ENCODE results near the gene HECTD4.

HECTD4 gene

GRCh38 chr12:112148031-112148513 lies 234.2 kb downstream of the HECTD4 start:
- Histone ChIP-seq H3K4me3 (ENCODE audit: low read depth in 1 of 2, low read length in 2 of 2) (no peak overlapping the region), H3K27ac (ENCODE audit: low read length) (no peak overlapping the region), H3K36me3 (ENCODE audit: control insufficient read depth in 1 of 2, insufficient read depth in 2 of 2, low read length in 2 of 2) (peaks cover 58 to 81% of the 10 kb centered on the region in 2 donors), H3K27me3 (ENCODE audit: low read depth, low read length) (no peaks in the 10 kb centered on the region), H3K9me3 (ENCODE audit: control insufficient read depth in 1 of 2, low read length in 2 of 2) (no peaks in the 10 kb centered on the region), H3K4me1 (ENCODE audit: control insufficient read depth in 1 of 2, insufficient read depth in 2 of 2, low read length in 2 of 2) (no peaks in the 10 kb centered on the region)

- Histone ChIP-seq H3K36me3 (ENCODE audit: control insufficient read depth in 1 of 2, insufficient read depth in 2 of 2, low read length in 2 of 2) (peaks cover 57 to 78% of the 10 kb centered on the region in 2 donors), H3K9me3 (ENCODE audit: control insufficient read depth in 1 of 2, low read length in 2 of 2) (no peaks in the 10 kb centered on the region), H3K27me3 (ENCODE audit: low read depth, low read length) (no peaks in the 10 kb centered on the region), H3K4me1 (ENCODE audit: control insufficient read depth in 1 of 2, insufficient read depth in 2 of 2, low read length in 2 of 2) (no peaks in the 10 kb centered on the region), H3K27ac (ENCODE audit: low read length) (no peak overlapping the region), H3K4me3 (ENCODE audit: low read depth in 1 of 2, low read length in 2 of 2) (no peak overlapping the region)
These were observed 236.1 kb downstream of the HECTD4 start for GRCh38 chr12:112146123-112146522.

- Histone ChIP-seq H3K36me3 (ENCODE audit: control insufficient read depth in 1 of 2, insufficient read depth in 2 of 2, low read length in 2 of 2) (peaks cover 43 to 78% of the 10 kb centered on the region in 2 donors), H3K4me3 (ENCODE audit: low read depth in 1 of 2, low read length in 2 of 2) (no peak overlapping the region), H3K9me3 (ENCODE audit: control insufficient read depth in 1 of 2, low read length in 2 of 2) (no peaks in the 10 kb centered on the region), H3K27ac (ENCODE audit: low read length) (no peak overlapping the region), H3K4me1 (ENCODE audit: control insufficient read depth in 1 of 2, insufficient read depth in 2 of 2, low read length in 2 of 2) (no peaks in the 10 kb centered on the region), H3K27me3 (ENCODE audit: low read depth, low read length) (no peaks in the 10 kb centered on the region)
These were observed 241.5 kb downstream of the HECTD4 start for GRCh38 chr12:112140728-112141127.

GRCh38 chr12:112134731-112135130 lies 247.5 kb downstream of the HECTD4 start:
- H3K9me3 ChIP-seq (ENCODE audit: control insufficient read depth in 1 of 2, low read length in 2 of 2), result no peaks in the 10 kb centered on the region
- H3K36me3 ChIP-seq (ENCODE audit: control insufficient read depth in 1 of 2, insufficient read depth in 2 of 2, low read length in 2 of 2), result peaks cover 22 to 39% of the 10 kb centered on the region in 2 donors
- H3K27me3 ChIP-seq (ENCODE audit: low read depth, low read length), result no peaks in the 10 kb centered on the region
- H3K4me3 ChIP-seq (ENCODE audit: low read depth in 1 of 2, low read length in 2 of 2), result no peak overlapping the region
- no peak overlapping the region for H3K27ac ChIP-seq (ENCODE audit: low read length)
- peaks cover 8 to 22% of the 10 kb centered on the region in 2 donors for H3K4me1 ChIP-seq (ENCODE audit: control insufficient read depth in 1 of 2, insufficient read depth in 2 of 2, low read length in 2 of 2)

- Histone ChIP-seq H3K4me3 (ENCODE audit: low read depth in 1 of 2, low read length in 2 of 2) (no peak overlapping the region), H3K36me3 (ENCODE audit: control insufficient read depth in 1 of 2, insufficient read depth in 2 of 2, low read length in 2 of 2) (peaks cover 22 to 36% of the 10 kb centered on the region in 2 donors), H3K27ac (ENCODE audit: low read length) (no peak overlapping the region), H3K9me3 (ENCODE audit: control insufficient read depth in 1 of 2, low read length in 2 of 2) (no peaks in the 10 kb centered on the region), H3K27me3 (ENCODE audit: low read depth, low read length) (no peaks in the 10 kb centered on the region), H3K4me1 (ENCODE audit: control insufficient read depth in 1 of 2, insufficient read depth in 2 of 2, low read length in 2 of 2) (peaks cover 8 to 28% of the 10 kb centered on the region in 2 donors)
These were observed 248.8 kb downstream of the HECTD4 start for GRCh38 chr12:112133418-112133817.

- H3K36me3 ChIP-seq (ENCODE audit: control insufficient read depth in 1 of 2, insufficient read depth in 2 of 2, low read length in 2 of 2), result peaks cover 20 to 23% of the 10 kb centered on the region in 2 donors
- peaks cover 9 to 30% of the 10 kb centered on the region in 2 donors for H3K4me1 ChIP-seq (ENCODE audit: control insufficient read depth in 1 of 2, insufficient read depth in 2 of 2, low read length in 2 of 2)
- H3K27ac ChIP-seq (ENCODE audit: low read length), result no peak overlapping the region
- no peaks in the 10 kb centered on the region for H3K27me3 ChIP-seq (ENCODE audit: low read depth, low read length)
- H3K9me3 ChIP-seq (ENCODE audit: control insufficient read depth in 1 of 2, low read length in 2 of 2), result no peaks in the 10 kb centered on the region
- no peak overlapping the region for H3K4me3 ChIP-seq (ENCODE audit: low read depth in 1 of 2, low read length in 2 of 2)
These were observed 250.5 kb downstream of the HECTD4 start for GRCh38 chr12:112131686-112132085.

- peaks cover 16 to 37% of the 10 kb centered on the region in 2 donors for H3K4me1 ChIP-seq (ENCODE audit: control insufficient read depth in 1 of 2, insufficient read depth in 2 of 2, low read length in 2 of 2)
- H3K27ac ChIP-seq (ENCODE audit: low read length), result peak overlapping the region; percentile 78
These were observed 251.7 kb downstream of the HECTD4 start for GRCh38 chr12:112130441-112130998.

GRCh38 chr12:112126911-112127310 lies 255.3 kb downstream of the HECTD4 start:
- Histone ChIP-seq H3K4me1 (ENCODE audit: control insufficient read depth in 1 of 2, insufficient read depth in 2 of 2, low read length in 2 of 2) (peaks cover 19 to 32% of the 10 kb centered on the region in 2 donors), H3K27me3 (ENCODE audit: low read depth, low read length) (no peaks in the 10 kb centered on the region), H3K9me3 (ENCODE audit: control insufficient read depth in 1 of 2, low read length in 2 of 2) (no peaks in the 10 kb centered on the region), H3K27ac (ENCODE audit: low read length) (no peak overlapping the region), H3K36me3 (ENCODE audit: control insufficient read depth in 1 of 2, insufficient read depth in 2 of 2, low read length in 2 of 2) (peaks cover 0 to 3% of the 10 kb centered on the region in 2 donors), H3K4me3 (ENCODE audit: low read depth in 1 of 2, low read length in 2 of 2) (peak overlapping the region; percentile 33 to 70)

More at GRCh38 chr12:112130441-112130998, 251.7 kb downstream of the HECTD4 start:
- no peaks in the 10 kb centered on the region for H3K9me3 ChIP-seq (ENCODE audit: control insufficient read depth in 1 of 2, low read length in 2 of 2)
- peaks cover 11 to 15% of the 10 kb centered on the region in 2 donors for H3K36me3 ChIP-seq (ENCODE audit: control insufficient read depth in 1 of 2, insufficient read depth in 2 of 2, low read length in 2 of 2)
- no peaks in the 10 kb centered on the region for H3K27me3 ChIP-seq (ENCODE audit: low read depth, low read length)
- H3K4me3 ChIP-seq (ENCODE audit: low read depth in 1 of 2, low read length in 2 of 2), result peak overlapping the region; percentile 1 to 22

GRCh38 chr12:112126000-112126438 lies 256.2 kb downstream of the HECTD4 start:
- peak overlapping the region; percentile 84 for H3K27ac ChIP-seq (ENCODE audit: low read length)
- peaks cover 16 to 24% of the 10 kb centered on the region in 2 donors for H3K4me1 ChIP-seq (ENCODE audit: control insufficient read depth in 1 of 2, insufficient read depth in 2 of 2, low read length in 2 of 2)
- peak overlapping the region; percentile 70 to 90 for H3K4me3 ChIP-seq (ENCODE audit: low read depth in 1 of 2, low read length in 2 of 2)
- no peaks in the 10 kb centered on the region for H3K36me3 ChIP-seq (ENCODE audit: control insufficient read depth in 1 of 2, insufficient read depth in 2 of 2, low read length in 2 of 2)
- H3K9me3 ChIP-seq (ENCODE audit: control insufficient read depth in 1 of 2, low read length in 2 of 2), result no peaks in the 10 kb centered on the region
- H3K27me3 ChIP-seq (ENCODE audit: low read depth, low read length), result no peaks in the 10 kb centered on the region

- H3K27me3 ChIP-seq (ENCODE audit: low read depth, low read length), result no peaks in the 10 kb centered on the region
- no peaks in the 10 kb centered on the region for H3K36me3 ChIP-seq (ENCODE audit: control insufficient read depth in 1 of 2, insufficient read depth in 2 of 2, low read length in 2 of 2)
- no peaks in the 10 kb centered on the region for H3K9me3 ChIP-seq (ENCODE audit: control insufficient read depth in 1 of 2, low read length in 2 of 2)
- H3K4me3 ChIP-seq (ENCODE audit: low read depth in 1 of 2, low read length in 2 of 2), result peak within 1 kb of the TSS; percentile 70 to 90
- H3K4me1 ChIP-seq (ENCODE audit: control insufficient read depth in 1 of 2, insufficient read depth in 2 of 2, low read length in 2 of 2), result peaks cover 11 to 22% of the 10 kb centered on the region in 2 donors
- peak within 1 kb of the TSS; percentile 84 for H3K27ac ChIP-seq (ENCODE audit: low read length)
These were observed 256.8 kb downstream of the HECTD4 start, which contains the start of gene TRAFD1 for GRCh38 chr12:112125250-112125999. Gene TRAFD1 (plus strand): TSS chr12:112125560. CDS start chr12:112130523, 4,963 bp downstream.

- H3K4me1 ChIP-seq (ENCODE audit: control insufficient read depth in 1 of 2, insufficient read depth in 2 of 2, low read length in 2 of 2), result peaks cover 11 to 22% of the 10 kb centered on the region in 2 donors
These were observed 257.3 kb downstream of the HECTD4 start for GRCh38 chr12:112124918-112125249.

More at GRCh38 chr12:112124918-112125249, 257.3 kb downstream of the HECTD4 start:
- Histone ChIP-seq H3K27ac (ENCODE audit: low read length) (no peak overlapping the region), H3K4me3 (ENCODE audit: low read depth in 1 of 2, low read length in 2 of 2) (no peak overlapping the region), H3K27me3 (ENCODE audit: low read depth, low read length) (no peaks in the 10 kb centered on the region), H3K9me3 (ENCODE audit: control insufficient read depth in 1 of 2, low read length in 2 of 2) (no peaks in the 10 kb centered on the region), H3K36me3 (ENCODE audit: control insufficient read depth in 1 of 2, insufficient read depth in 2 of 2, low read length in 2 of 2) (no peaks in the 10 kb centered on the region)
